OCI-M2 (cell line): ENCODE data around the gene GOLGA8K.
"Not testable (repeated sequence)": the region's sequence is repeated elsewhere in the genome, so short reads cannot be mapped to it uniquely, and the experiment has no call there.

Experiments used
- DNase-seq: peaks from one replicate; lab custom pipeline; 2025; ENCODE audit not compliant: unreplicated experiment; lab: John Stamatoyannopoulos, UW

GOLGA8K gene

GRCh38 chr15:32356909-32357308 is 46.2 kb downstream of the GOLGA8K start:
- DNase-seq, result not testable (repeated sequence)

- not testable (repeated sequence) for DNase-seq
Measured at GRCh38 chr15:32352748-32353147, 50.3 kb downstream of the GOLGA8K start.

- not testable (repeated sequence) for DNase-seq
Measured at GRCh38 chr15:32350563-32351220, 52.4 kb downstream of the GOLGA8K start.

- DNase-seq, result not testable (repeated sequence)
Measured at GRCh38 chr15:32347037-32347436, 56.1 kb downstream of the GOLGA8K start.

GRCh38 chr15:32345978-32346547 is 57.0 kb downstream of the GOLGA8K start:
- DNase-seq, result not testable (repeated sequence)

- not testable (repeated sequence) for DNase-seq
Measured at GRCh38 chr15:32343921-32344320, 59.2 kb downstream of the GOLGA8K start.
